ENCODE measurements around the gene LRRC70. TPM values are rescaled to one million over a fixed set of nuclear protein-coding genes. Genes with fewer than 3 reads are reported as not detected.
"Not testable (repeated sequence)": the region's sequence is repeated elsewhere in the genome, so short reads cannot be mapped to it uniquely, and the experiment has no call there.

LRRC70 gene
- not detected for polyA plus RNA-seq (2012; ENCODE audit: insufficient read depth, insufficient read length)

- H3K4me3 ChIP-seq (ENCODE audit: low read length): peak within 1 kb of the TSS; percentile 3; the same call in 1 of the 2 replicates
- DNase-seq (ENCODE audit: low read depth, low spot score): peak; percentile 94
Observed at GRCh38 chr5:62578540-62578939, at the start of gene LRRC70. Gene LRRC70 (plus strand): TSS chr5:62578819. CDS start chr5:62579439, 620 bp downstream.

GRCh38 chr5:62533597-62533996, 45.0 kb upstream of the LRRC70 start:
- no peak overlapping the region for H3K4me3 ChIP-seq (ENCODE audit: low read length)

GRCh38 chr5:62534461-62535236, 44.0 kb upstream of the LRRC70 start:
- DNase-seq (ENCODE audit: low read depth, low spot score): no peak
- H3K4me3 ChIP-seq (ENCODE audit: low read length): no peak overlapping the region

More at GRCh38 chr5:62533597-62533996, 45.0 kb upstream of the LRRC70 start:
- DNase-seq (ENCODE audit: low read depth, low spot score): no peak

- DNase-seq (ENCODE audit: low read depth, low spot score): no peak
- H3K4me3 ChIP-seq (ENCODE audit: low read length): no peak overlapping the region
Observed at GRCh38 chr5:62536232-62536631, 42.4 kb upstream of the LRRC70 start.

GRCh38 chr5:62536783-62537182, 41.8 kb upstream of the LRRC70 start:
- no peak overlapping the region for H3K4me3 ChIP-seq (ENCODE audit: low read length)
- DNase-seq (ENCODE audit: low read depth, low spot score): no peak

GRCh38 chr5:62538017-62538942, 40.3 kb upstream of the LRRC70 start:
- H3K4me3 ChIP-seq (ENCODE audit: low read length): no peak overlapping the region
- DNase-seq (ENCODE audit: low read depth, low spot score): no peak

GRCh38 chr5:62542720-62543119, 35.9 kb upstream of the LRRC70 start:
- no peak for DNase-seq (ENCODE audit: low read depth, low spot score)
- no peak overlapping the region for H3K4me3 ChIP-seq (ENCODE audit: low read length)

GRCh38 chr5:62547945-62548630, 30.5 kb upstream of the LRRC70 start:
- H3K4me3 ChIP-seq (ENCODE audit: low read length): no peak overlapping the region
- DNase-seq (ENCODE audit: low read depth, low spot score): no peak

GRCh38 chr5:62550103-62550502, 28.5 kb upstream of the LRRC70 start:
- no peak overlapping the region for H3K4me3 ChIP-seq (ENCODE audit: low read length)
- no peak for DNase-seq (ENCODE audit: low read depth, low spot score)

- DNase-seq (ENCODE audit: low read depth, low spot score): no peak
Observed at GRCh38 chr5:62555930-62556329, 22.7 kb upstream of the LRRC70 start.

GRCh38 chr5:62558941-62559340, 19.7 kb upstream of the LRRC70 start:
- DNase-seq (ENCODE audit: low read depth, low spot score): no peak
- no peak overlapping the region for H3K4me3 ChIP-seq (ENCODE audit: low read length)

More at GRCh38 chr5:62555930-62556329, 22.7 kb upstream of the LRRC70 start:
- no peak overlapping the region for H3K4me3 ChIP-seq (ENCODE audit: low read length)

- no peak for DNase-seq (ENCODE audit: low read depth, low spot score)
- H3K4me3 ChIP-seq (ENCODE audit: low read length): no peak overlapping the region
Observed at GRCh38 chr5:62560786-62561185, 17.8 kb upstream of the LRRC70 start.

GRCh38 chr5:62561896-62562295, 16.7 kb upstream of the LRRC70 start:
- no peak for DNase-seq (ENCODE audit: low read depth, low spot score)
- no peak overlapping the region for H3K4me3 ChIP-seq (ENCODE audit: low read length)

GRCh38 chr5:62562867-62563266, 15.8 kb upstream of the LRRC70 start:
- DNase-seq (ENCODE audit: low read depth, low spot score): no peak
- H3K4me3 ChIP-seq (ENCODE audit: low read length): no peak overlapping the region

- DNase-seq (ENCODE audit: low read depth, low spot score): no peak
- no peak overlapping the region for H3K4me3 ChIP-seq (ENCODE audit: low read length)
Observed at GRCh38 chr5:62564101-62564500, 14.5 kb upstream of the LRRC70 start.

- H3K4me3 ChIP-seq (ENCODE audit: low read length); DNase-seq (ENCODE audit: low read depth, low spot score): not testable (repeated sequence)
Observed at GRCh38 chr5:62565740-62566139, 12.9 kb upstream of the LRRC70 start.

- H3K4me3 ChIP-seq (ENCODE audit: low read length): no peak overlapping the region
- DNase-seq (ENCODE audit: low read depth, low spot score): no peak
Observed at GRCh38 chr5:62568143-62568542, 10.5 kb upstream of the LRRC70 start.

- H3K4me3 ChIP-seq (ENCODE audit: low read length): no peak overlapping the region
- no peak for DNase-seq (ENCODE audit: low read depth, low spot score)
Observed at GRCh38 chr5:62568800-62569432, 9.7 kb upstream of the LRRC70 start.

GRCh38 chr5:62569470-62569869, 9.1 kb upstream of the LRRC70 start:
- H3K4me3 ChIP-seq (ENCODE audit: low read length): no peak overlapping the region
- no peak for DNase-seq (ENCODE audit: low read depth, low spot score)

All from Jurkat, Clone E6-1 (cell line).